ENCODE data around the gene MAP1LC3B.

MAP1LC3B gene

GRCh38 chr16:87406495-87407088 is 14.5 kb downstream of the MAP1LC3B start:
- H3K23ac ChIP-seq (ENCODE audit: low read length), result no peak overlapping the region
- H3K4me2 ChIP-seq (ENCODE audit: low read length), result no peak overlapping the region
- H3K4ac ChIP-seq (ENCODE audit: low read depth, low read length), result no peak overlapping the region
- H4K5ac ChIP-seq (ENCODE audit: low read length), result no peak overlapping the region
- no peak overlapping the region for H4K8ac ChIP-seq (ENCODE audit: low read depth, low read length)
- H3K79me1 ChIP-seq (ENCODE audit: low read length), result no peaks in the 10 kb centered on the region
- no peak overlapping the region for H2BK120ac ChIP-seq (ENCODE audit: low read depth, low read length)
- no peak overlapping the region for H3K18ac ChIP-seq (ENCODE audit: low read length)
- H2AK5ac ChIP-seq (ENCODE audit: low read length), result no peak overlapping the region
- no peaks in the 10 kb centered on the region for H3K4me1 ChIP-seq (ENCODE audit: control insufficient read depth, low read depth, low read length)
- DNase-seq, result no peak
- H3K56ac ChIP-seq (ENCODE audit: low read length), result no peak overlapping the region
- no peak overlapping the region for H3K27ac ChIP-seq (ENCODE audit: low read depth, low read length)
- H3K27me3 ChIP-seq (ENCODE audit: insufficient read depth, low read length, poor library complexity), result no peaks in the 10 kb centered on the region
- H2BK5ac ChIP-seq (ENCODE audit: low read length), result no peak overlapping the region
- no CpG with 5 or more reads among the region's 14 CpGs for WGBS (ENCODE audit: extremely low coverage, insufficient coverage, low lambda C conversion rate)
- H3K4me3 ChIP-seq (ENCODE audit: low read length), result no peak overlapping the region
- H3K9ac ChIP-seq (ENCODE audit: low read length), result no peak overlapping the region
- no peak overlapping the region for H2BK15ac ChIP-seq (replicated peaks; ENCODE audit: low read depth)
- no peaks in the 10 kb centered on the region for H3K79me2 ChIP-seq (ENCODE audit: control insufficient read depth, insufficient read depth, low read length)
- H3K36me3 ChIP-seq (ENCODE audit: control insufficient read depth, insufficient read depth, low read length), result peaks cover 12% of the 10 kb centered on the region

DNA sequence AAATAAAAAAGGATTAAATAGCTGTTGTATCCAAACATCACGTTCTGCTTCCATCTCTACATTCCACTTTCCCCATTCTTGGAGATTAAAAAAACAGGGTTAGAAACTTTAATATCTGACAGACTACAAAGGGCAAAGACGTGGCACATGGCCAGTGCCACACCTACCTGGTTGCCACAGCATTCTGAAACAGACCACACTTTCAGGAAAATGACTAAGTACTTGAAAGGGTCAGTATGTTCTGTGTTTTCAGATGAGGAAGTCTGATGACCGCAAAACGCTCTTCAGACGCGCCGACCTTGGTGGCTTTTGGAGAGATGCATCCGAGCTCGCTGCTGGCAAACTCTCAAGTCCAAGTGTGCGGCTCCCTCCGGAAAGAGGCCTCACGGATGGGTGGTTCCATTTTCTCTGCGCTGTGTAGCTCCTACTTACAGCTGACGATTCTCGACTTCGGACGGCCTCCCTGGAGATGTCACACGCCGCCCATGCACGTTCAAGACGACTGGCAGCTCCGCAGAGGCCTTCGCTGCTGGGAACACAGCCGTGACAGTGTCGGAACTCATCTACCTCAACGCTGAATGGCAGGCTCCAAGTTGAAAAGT is 15.5 kb downstream of the MAP1LC3B start:
- Histone ChIP-seq H2BK15ac (replicated peaks; ENCODE audit: low read depth) (no peak overlapping the region), H3K4me1 (ENCODE audit: control insufficient read depth, low read depth, low read length) (no peaks in the 10 kb centered on the region), H3K36me3 (ENCODE audit: control insufficient read depth, insufficient read depth, low read length) (peaks cover 12% of the 10 kb centered on the region), H3K23ac (ENCODE audit: low read length) (no peak overlapping the region), H3K18ac (ENCODE audit: low read length) (no peak overlapping the region), H3K79me1 (ENCODE audit: low read length) (no peaks in the 10 kb centered on the region), H3K4me3 (ENCODE audit: low read length) (no peak overlapping the region), H4K8ac (ENCODE audit: low read depth, low read length) (no peak overlapping the region), H2BK120ac (ENCODE audit: low read depth, low read length) (no peak overlapping the region), H4K5ac (ENCODE audit: low read length) (no peak overlapping the region), H2BK5ac (ENCODE audit: low read length) (no peak overlapping the region), H3K27ac (ENCODE audit: low read depth, low read length) (no peak overlapping the region), H3K4ac (ENCODE audit: low read depth, low read length) (no peak overlapping the region), H3K9ac (ENCODE audit: low read length) (no peak overlapping the region), H2AK5ac (ENCODE audit: low read length) (no peak overlapping the region), H3K27me3 (ENCODE audit: insufficient read depth, low read length, poor library complexity) (no peaks in the 10 kb centered on the region), H3K4me2 (ENCODE audit: low read length) (no peak overlapping the region), H3K56ac (ENCODE audit: low read length) (no peak overlapping the region), H3K79me2 (ENCODE audit: control insufficient read depth, insufficient read depth, low read length) (no peaks in the 10 kb centered on the region)
- WGBS (ENCODE audit: extremely low coverage, insufficient coverage, low lambda C conversion rate), result no CpG with 5 or more reads among the region's 26 CpGs
- no peak for DNase-seq

GRCh38 chr16:87409153-87409552 is 17.0 kb downstream of the MAP1LC3B start:
- H2AK5ac ChIP-seq (ENCODE audit: low read length), result no peak overlapping the region
- no peaks in the 10 kb centered on the region for H3K79me2 ChIP-seq (ENCODE audit: control insufficient read depth, insufficient read depth, low read length)
- no peak for DNase-seq
- no peak overlapping the region for H3K9ac ChIP-seq (ENCODE audit: low read length)
- no CpG with 5 or more reads among the region's 13 CpGs for WGBS (ENCODE audit: extremely low coverage, insufficient coverage, low lambda C conversion rate)
- H3K4me3 ChIP-seq (ENCODE audit: low read length), result no peak overlapping the region
- H3K27ac ChIP-seq (ENCODE audit: low read depth, low read length), result no peak overlapping the region
- H3K27me3 ChIP-seq (ENCODE audit: insufficient read depth, low read length, poor library complexity), result no peaks in the 10 kb centered on the region
- H3K18ac ChIP-seq (ENCODE audit: low read length), result no peak overlapping the region
- no peak overlapping the region for H3K56ac ChIP-seq (ENCODE audit: low read length)
- no peaks in the 10 kb centered on the region for H3K79me1 ChIP-seq (ENCODE audit: low read length)
- H3K4ac ChIP-seq (ENCODE audit: low read depth, low read length), result no peak overlapping the region
- H4K8ac ChIP-seq (ENCODE audit: low read depth, low read length), result no peak overlapping the region
- no peak overlapping the region for H3K4me2 ChIP-seq (ENCODE audit: low read length)
- no peak overlapping the region for H2BK5ac ChIP-seq (ENCODE audit: low read length)
- H2BK120ac ChIP-seq (ENCODE audit: low read depth, low read length), result no peak overlapping the region
- H2BK15ac ChIP-seq (replicated peaks; ENCODE audit: low read depth), result no peak overlapping the region
- H3K4me1 ChIP-seq (ENCODE audit: control insufficient read depth, low read depth, low read length), result no peaks in the 10 kb centered on the region
- peaks cover 9% of the 10 kb centered on the region for H3K36me3 ChIP-seq (ENCODE audit: control insufficient read depth, insufficient read depth, low read length)
- H3K23ac ChIP-seq (ENCODE audit: low read length), result no peak overlapping the region
- H4K5ac ChIP-seq (ENCODE audit: low read length), result no peak overlapping the region

GRCh38 chr16:87409781-87410180 is 17.6 kb downstream of the MAP1LC3B start:
- H3K36me3 ChIP-seq (ENCODE audit: control insufficient read depth, insufficient read depth, low read length), result peaks cover 7% of the 10 kb centered on the region
- no peak overlapping the region for H2AK5ac ChIP-seq (ENCODE audit: low read length)
- no peaks in the 10 kb centered on the region for H3K79me2 ChIP-seq (ENCODE audit: control insufficient read depth, insufficient read depth, low read length)
- no peak overlapping the region for H3K56ac ChIP-seq (ENCODE audit: low read length)
- no peaks in the 10 kb centered on the region for H3K79me1 ChIP-seq (ENCODE audit: low read length)
- WGBS (ENCODE audit: extremely low coverage, insufficient coverage, low lambda C conversion rate), result no CpG with 5 or more reads among the region's 13 CpGs
- no peak overlapping the region for H3K9ac ChIP-seq (ENCODE audit: low read length)
- H4K5ac ChIP-seq (ENCODE audit: low read length), result no peak overlapping the region
- no peak overlapping the region for H2BK5ac ChIP-seq (ENCODE audit: low read length)
- no peak overlapping the region for H3K27ac ChIP-seq (ENCODE audit: low read depth, low read length)
- H3K4me1 ChIP-seq (ENCODE audit: control insufficient read depth, low read depth, low read length), result no peaks in the 10 kb centered on the region
- H3K4me3 ChIP-seq (ENCODE audit: low read length), result no peak overlapping the region
- no peak overlapping the region for H3K18ac ChIP-seq (ENCODE audit: low read length)
- H3K27me3 ChIP-seq (ENCODE audit: insufficient read depth, low read length, poor library complexity), result no peaks in the 10 kb centered on the region
- no peak overlapping the region for H4K8ac ChIP-seq (ENCODE audit: low read depth, low read length)
- no peak overlapping the region for H3K23ac ChIP-seq (ENCODE audit: low read length)
- H2BK120ac ChIP-seq (ENCODE audit: low read depth, low read length), result no peak overlapping the region
- H2BK15ac ChIP-seq (replicated peaks; ENCODE audit: low read depth), result no peak overlapping the region
- no peak for DNase-seq
- no peak overlapping the region for H3K4me2 ChIP-seq (ENCODE audit: low read length)
- no peak overlapping the region for H3K4ac ChIP-seq (ENCODE audit: low read depth, low read length)

- Histone ChIP-seq H3K27me3 (ENCODE audit: insufficient read depth, low read length, poor library complexity) (no peaks in the 10 kb centered on the region), H2BK15ac (replicated peaks; ENCODE audit: low read depth) (no peak overlapping the region), H2BK120ac (ENCODE audit: low read depth, low read length) (no peak overlapping the region), H2AK5ac (ENCODE audit: low read length) (no peak overlapping the region), H3K56ac (ENCODE audit: low read length) (no peak overlapping the region), H3K27ac (ENCODE audit: low read depth, low read length) (no peak overlapping the region), H3K36me3 (ENCODE audit: control insufficient read depth, insufficient read depth, low read length) (peaks cover 4% of the 10 kb centered on the region), H4K5ac (ENCODE audit: low read length) (no peak overlapping the region), H3K79me2 (ENCODE audit: control insufficient read depth, insufficient read depth, low read length) (no peaks in the 10 kb centered on the region), H3K4me2 (ENCODE audit: low read length) (no peak overlapping the region), H3K79me1 (ENCODE audit: low read length) (no peaks in the 10 kb centered on the region), H3K4me3 (ENCODE audit: low read length) (no peak overlapping the region), H4K8ac (ENCODE audit: low read depth, low read length) (no peak overlapping the region), H3K23ac (ENCODE audit: low read length) (no peak overlapping the region), H3K18ac (ENCODE audit: low read length) (no peak overlapping the region), H3K9ac (ENCODE audit: low read length) (no peak overlapping the region), H3K4me1 (ENCODE audit: control insufficient read depth, low read depth, low read length) (no peaks in the 10 kb centered on the region), H3K4ac (ENCODE audit: low read depth, low read length) (no peak overlapping the region), H2BK5ac (ENCODE audit: low read length) (no peak overlapping the region)
- WGBS (ENCODE audit: extremely low coverage, insufficient coverage, low lambda C conversion rate), result no CpG with 5 or more reads among the region's 11 CpGs
- DNase-seq, result no peak
These were observed 18.4 kb downstream of the MAP1LC3B start for GRCh38 chr16:87410530-87410929.

DNA sequence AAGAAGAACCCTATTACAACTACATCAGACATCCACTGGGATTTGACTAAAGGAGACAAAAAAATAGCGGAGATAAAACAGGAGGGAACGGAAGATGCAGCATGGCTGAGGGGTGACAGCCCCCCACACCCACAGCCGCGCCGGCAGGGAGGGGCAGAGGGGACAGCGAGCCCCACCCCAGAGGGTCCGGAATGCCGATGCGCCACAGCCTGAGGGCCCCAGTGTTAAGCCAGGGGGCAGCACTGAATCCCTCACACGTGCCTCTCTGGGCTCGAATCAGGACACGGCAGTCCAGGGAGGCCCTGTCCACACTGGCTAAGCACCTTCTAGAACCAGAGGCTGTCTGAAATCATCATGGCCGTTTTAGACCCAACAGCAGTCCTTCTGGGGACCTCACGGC is 18.8 kb downstream of the MAP1LC3B start:
- no peak overlapping the region for H4K5ac ChIP-seq (ENCODE audit: low read length)
- no peak overlapping the region for H3K4ac ChIP-seq (ENCODE audit: low read depth, low read length)
- H3K9ac ChIP-seq (ENCODE audit: low read length), result no peak overlapping the region
- H3K4me1 ChIP-seq (ENCODE audit: control insufficient read depth, low read depth, low read length), result no peaks in the 10 kb centered on the region
- no peak overlapping the region for H3K18ac ChIP-seq (ENCODE audit: low read length)
- no peak overlapping the region for H3K4me3 ChIP-seq (ENCODE audit: low read length)
- H3K27me3 ChIP-seq (ENCODE audit: insufficient read depth, low read length, poor library complexity), result no peaks in the 10 kb centered on the region
- H4K8ac ChIP-seq (ENCODE audit: low read depth, low read length), result no peak overlapping the region
- WGBS (ENCODE audit: extremely low coverage, insufficient coverage, low lambda C conversion rate), result no CpG with 5 or more reads among the region's 14 CpGs
- H3K79me1 ChIP-seq (ENCODE audit: low read length), result no peaks in the 10 kb centered on the region
- DNase-seq, result peak; percentile 24
- no peaks in the 10 kb centered on the region for H3K79me2 ChIP-seq (ENCODE audit: control insufficient read depth, insufficient read depth, low read length)
- no peak overlapping the region for H2BK5ac ChIP-seq (ENCODE audit: low read length)
- H3K4me2 ChIP-seq (ENCODE audit: low read length), result no peak overlapping the region
- no peak overlapping the region for H2BK120ac ChIP-seq (ENCODE audit: low read depth, low read length)
- H3K56ac ChIP-seq (ENCODE audit: low read length), result no peak overlapping the region
- peaks cover 4% of the 10 kb centered on the region for H3K36me3 ChIP-seq (ENCODE audit: control insufficient read depth, insufficient read depth, low read length)
- H2AK5ac ChIP-seq (ENCODE audit: low read length), result no peak overlapping the region
- no peak overlapping the region for H3K27ac ChIP-seq (ENCODE audit: low read depth, low read length)
- H2BK15ac ChIP-seq (replicated peaks; ENCODE audit: low read depth), result no peak overlapping the region
- H3K23ac ChIP-seq (ENCODE audit: low read length), result no peak overlapping the region
